HepG2 (cell line): Measurements from ENCODE around the gene SUCLA2. TPM values are rescaled to one million over a fixed set of nuclear protein-coding genes. Genes with fewer than 3 reads are reported as not detected.

Experiments
- ARNTL ChIP-seq: sonication (generic); formaldehyde crosslinking; IDR thresholded peaks from 2 replicates; pipeline ENCODE4 v1.4.0; 2020; ENCODE audit warnings: mild to moderate bottlenecking, missing genetic modification reagents
- FOXO4 ChIP-seq: sonication (generic); formaldehyde crosslinking; conservative IDR thresholded peaks from 2 replicates; pipeline ENCODE4 v1.8.1; 2023; ENCODE audit warnings: missing genetic modification reagents
- HDAC2 ChIP-seq: sonication (generic); formaldehyde crosslinking; IDR thresholded peaks from 2 replicates; pipeline ENCODE4 v1.4.0; 2020; ENCODE audit warnings: missing genetic modification reagents
- HHEX ChIP-seq: IDR thresholded peaks from 2 replicates; pipeline ENCODE4 v1.6.1; 2016; ENCODE audit warnings: control low read depth
- IKZF1 ChIP-seq: fragments of 450-650 bp; IDR thresholded peaks from 2 replicates; pipeline ENCODE4 v1.7.1; 2016
- NFKBIZ ChIP-seq: IDR thresholded peaks from 2 replicates; pipeline ENCODE4 v1.6.1; 2018; ENCODE audit warnings: missing genetic modification reagents, missing compliant biosample characterization
- SMC3 ChIP-seq: IDR thresholded peaks from 2 replicates; pipeline ENCODE4 v1.6.1; 2011; ENCODE audit warnings: low read length, improper control_type of control experiment
- SRF ChIP-seq: IDR thresholded peaks from 2 replicates; pipeline ENCODE4 v1.6.1; 2011; ENCODE audit warnings: mild to moderate bottlenecking, low read depth, low read length, moderate library complexity
- TMF1 ChIP-seq: sonication (generic); formaldehyde crosslinking; IDR thresholded peaks from 2 replicates; pipeline ENCODE4 v1.8.1; 2022; ENCODE audit warnings: low read depth, missing genetic modification reagents
- ZBTB2 ChIP-seq: sonication (generic); formaldehyde crosslinking; IDR thresholded peaks from 2 replicates; pipeline ENCODE4 v1.8.0; 2022; ENCODE audit warnings: low read depth, missing genetic modification reagents
- ZNF10 ChIP-seq: sonication (generic); formaldehyde crosslinking; IDR thresholded peaks from 2 replicates; pipeline ENCODE4 v1.4.0; 2020; ENCODE audit warnings: mild to moderate bottlenecking, low read depth, missing genetic modification reagents, borderline replicate concordance
- ZNF205 ChIP-seq: IDR thresholded peaks from 2 replicates; pipeline ENCODE4 v1.6.1; 2018; ENCODE audit warnings: missing biosample characterization, missing genetic modification reagents
- ZNF207 ChIP-seq: fragments of 450-650 bp; IDR thresholded peaks from 2 replicates; pipeline ENCODE4 v1.6.1; 2016; ENCODE audit warnings: antibody characterized with exemption, borderline replicate concordance
- ZNF333 ChIP-seq: sonication (generic); formaldehyde crosslinking; IDR thresholded peaks from 2 replicates; pipeline ENCODE4 v1.4.0; 2020; ENCODE audit warnings: mild to moderate bottlenecking, missing genetic modification reagents, borderline replicate concordance
- ZNF337 ChIP-seq: sonication (generic); formaldehyde crosslinking; IDR thresholded peaks from 2 replicates; pipeline ENCODE4 v1.5.1; 2020; ENCODE audit warnings: missing genetic modification reagents, low read depth, mild to moderate bottlenecking, borderline replicate concordance
- ZNF513 ChIP-seq: sonication (generic); formaldehyde crosslinking; conservative IDR thresholded peaks from 2 replicates; pipeline ENCODE4 v1.5.0; 2020; ENCODE audit warnings: missing genetic modification reagents
- polyA plus RNA-seq, 8 experiments: library from polyadenylated mRNA; depleted of rRNA in 3 of 8; stranded (reverse) in 7 of 8; unstranded in 1 of 8; fragments of >200 nt; fragmentation: Illumina TruSeq in 4 of 8; extraction: Trizol in 4 of 8; gene quantifications; 2 replicates each; pipeline versions ENCODE4 v1.2.1 to v1.2.3, GENCODE V29; 2011 to 2016; ENCODE audit warnings: low read depth in 4 of 8, missing spikeins in 1 of 8, mixed read lengths in 1 of 8; ENCODE audit not compliant: insufficient read depth in 1 of 8
- total RNA-seq, 5 experiments: library from RNA; depleted of rRNA; stranded (reverse); fragments of >200 nt; fragmentation: Illumina TruSeq; extraction: Trizol; gene quantifications; 2 replicates each; pipeline ENCODE4 v1.2.3, GENCODE V29; 2016; ENCODE audit warnings: low read depth in 1 of 5
- TF ChIP-seq, protein P1 (sequence below): sonication (generic); formaldehyde crosslinking; IDR thresholded peaks from 2 replicates; pipeline ENCODE4 v1.4.0; 2020; ENCODE audit warnings: missing genetic modification reagents
- TF ChIP-seq, protein P2 (sequence below): sonication (generic); formaldehyde crosslinking; IDR thresholded peaks from 2 replicates; pipeline ENCODE4 v1.5.0; 2020; ENCODE audit warnings: missing genetic modification reagents, mild to moderate bottlenecking, borderline replicate concordance
- TF ChIP-seq, protein P3 (sequence below): sonication (generic); formaldehyde crosslinking; IDR thresholded peaks from 2 replicates; pipeline ENCODE4 v1.8.0; 2022; ENCODE audit warnings: mild to moderate bottlenecking, missing genetic modification reagents, moderate library complexity
- TF ChIP-seq, protein P4 (sequence below): IDR thresholded peaks from 2 replicates; pipeline ENCODE4 v1.6.1; 2016; ENCODE audit warnings: control low read depth

The SUCLA2 gene
- total and polyA plus RNA-seq, 2 of the 13 experiments (the other 11 are each of a cell fraction or from before 2014, with no cell fraction given) = 28.4 to 77.1 TPM

DNA sequence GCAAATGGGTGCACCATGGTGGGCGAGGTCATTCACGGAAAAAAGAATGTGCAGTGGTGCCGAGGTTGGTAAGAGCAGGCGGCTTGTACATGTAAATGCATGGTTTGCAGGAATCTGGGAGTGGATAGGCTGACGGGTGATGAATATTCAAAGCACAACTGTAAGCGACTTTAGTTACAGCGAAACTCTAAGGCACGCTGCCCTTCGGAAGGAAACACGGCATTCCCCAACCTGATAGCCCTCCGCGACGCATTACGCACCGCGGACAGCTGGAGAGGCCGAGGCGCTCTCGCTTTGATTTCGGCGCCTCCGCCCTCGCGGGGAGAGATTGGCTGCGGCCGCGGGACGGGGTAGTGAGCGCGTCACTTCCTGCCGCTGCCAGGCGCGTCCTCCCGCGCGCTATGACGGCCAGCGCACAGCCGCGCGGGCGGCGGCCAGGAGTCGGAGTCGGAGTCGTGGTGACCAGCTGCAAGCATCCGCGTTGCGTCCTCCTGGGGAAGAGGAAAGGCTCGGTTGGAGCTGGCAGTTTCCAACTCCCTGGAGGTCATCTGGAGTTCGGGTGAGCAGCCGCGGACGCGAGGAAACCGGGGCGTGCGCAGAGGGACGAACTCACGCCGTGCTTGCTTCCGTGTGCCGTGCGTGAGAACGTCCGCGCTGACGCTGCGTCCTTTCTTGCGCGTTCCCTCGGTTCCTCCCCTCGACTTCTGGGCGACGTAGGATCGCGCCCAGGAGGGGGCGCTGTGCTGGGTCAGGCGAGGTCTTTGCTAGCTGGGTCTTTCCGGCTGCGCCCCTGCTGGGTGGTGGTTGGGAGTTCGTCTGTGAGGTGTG, 36.5 kb upstream of the SUCLA2 start, which contains the start of gene NUDT15 (continued):
- TF ChIP-seq, protein P1, sequence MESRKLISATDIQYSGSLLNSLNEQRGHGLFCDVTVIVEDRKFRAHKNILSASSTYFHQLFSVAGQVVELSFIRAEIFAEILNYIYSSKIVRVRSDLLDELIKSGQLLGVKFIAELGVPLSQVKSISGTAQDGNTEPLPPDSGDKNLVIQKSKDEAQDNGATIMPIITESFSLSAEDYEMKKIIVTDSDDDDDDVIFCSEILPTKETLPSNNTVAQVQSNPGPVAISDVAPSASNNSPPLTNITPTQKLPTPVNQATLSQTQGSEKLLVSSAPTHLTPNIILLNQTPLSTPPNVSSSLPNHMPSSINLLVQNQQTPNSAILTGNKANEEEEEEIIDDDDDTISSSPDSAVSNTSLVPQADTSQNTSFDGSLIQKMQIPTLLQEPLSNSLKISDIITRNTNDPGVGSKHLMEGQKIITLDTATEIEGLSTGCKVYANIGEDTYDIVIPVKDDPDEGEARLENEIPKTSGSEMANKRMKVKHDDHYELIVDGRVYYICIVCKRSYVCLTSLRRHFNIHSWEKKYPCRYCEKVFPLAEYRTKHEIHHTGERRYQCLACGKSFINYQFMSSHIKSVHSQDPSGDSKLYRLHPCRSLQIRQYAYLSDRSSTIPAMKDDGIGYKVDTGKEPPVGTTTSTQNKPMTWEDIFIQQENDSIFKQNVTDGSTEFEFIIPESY (CRISPR knock-in tag) = no peak; the same call in 1 of the 2 replicates
- TF ChIP-seq ZNF205 (CRISPR knock-in tag) (peak; percentile 90; the same call in 1 of the 2 replicates), SMC3 (peak; percentile 13; the same call in 1 of the 2 replicates), ZNF333 (0 out of 2 replicates have a peak, but pooled peaks have one; percentile 50), TMF1 (peak; percentile 96; the same call in 1 of the 2 replicates), ZNF10 (CRISPR knock-in tag) (no peak), ZNF207 (no peak), FOXO4 (CRISPR knock-in tag) (no peak), ARNTL (CRISPR knock-in tag) (peak; percentile 86), IKZF1 (no peak), ZNF513 (CRISPR knock-in tag) (no peak), NFKBIZ (peak; percentile 43; the same call in 1 of the 2 replicates), SRF (no peak), HHEX (CRISPR knock-in tag) (no peak), HDAC2 (CRISPR knock-in tag) (peak; percentile 86), ZBTB2 (CRISPR knock-in tag) (peak; percentile 60; the same call in 1 of the 2 replicates), ZNF337 (peak; percentile 81; the same call in 1 of the 2 replicates)
- TF ChIP-seq, protein P2, sequence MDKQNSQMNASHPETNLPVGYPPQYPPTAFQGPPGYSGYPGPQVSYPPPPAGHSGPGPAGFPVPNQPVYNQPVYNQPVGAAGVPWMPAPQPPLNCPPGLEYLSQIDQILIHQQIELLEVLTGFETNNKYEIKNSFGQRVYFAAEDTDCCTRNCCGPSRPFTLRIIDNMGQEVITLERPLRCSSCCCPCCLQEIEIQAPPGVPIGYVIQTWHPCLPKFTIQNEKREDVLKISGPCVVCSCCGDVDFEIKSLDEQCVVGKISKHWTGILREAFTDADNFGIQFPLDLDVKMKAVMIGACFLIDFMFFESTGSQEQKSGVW (CRISPR knock-in tag) = no peak
- TF ChIP-seq, protein P3, sequence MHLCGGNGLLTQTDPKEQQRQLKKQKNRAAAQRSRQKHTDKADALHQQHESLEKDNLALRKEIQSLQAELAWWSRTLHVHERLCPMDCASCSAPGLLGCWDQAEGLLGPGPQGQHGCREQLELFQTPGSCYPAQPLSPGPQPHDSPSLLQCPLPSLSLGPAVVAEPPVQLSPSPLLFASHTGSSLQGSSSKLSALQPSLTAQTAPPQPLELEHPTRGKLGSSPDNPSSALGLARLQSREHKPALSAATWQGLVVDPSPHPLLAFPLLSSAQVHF (CRISPR knock-in tag) = peak; percentile 94; the same call in 1 of the 2 replicates
- TF ChIP-seq, protein P4, sequence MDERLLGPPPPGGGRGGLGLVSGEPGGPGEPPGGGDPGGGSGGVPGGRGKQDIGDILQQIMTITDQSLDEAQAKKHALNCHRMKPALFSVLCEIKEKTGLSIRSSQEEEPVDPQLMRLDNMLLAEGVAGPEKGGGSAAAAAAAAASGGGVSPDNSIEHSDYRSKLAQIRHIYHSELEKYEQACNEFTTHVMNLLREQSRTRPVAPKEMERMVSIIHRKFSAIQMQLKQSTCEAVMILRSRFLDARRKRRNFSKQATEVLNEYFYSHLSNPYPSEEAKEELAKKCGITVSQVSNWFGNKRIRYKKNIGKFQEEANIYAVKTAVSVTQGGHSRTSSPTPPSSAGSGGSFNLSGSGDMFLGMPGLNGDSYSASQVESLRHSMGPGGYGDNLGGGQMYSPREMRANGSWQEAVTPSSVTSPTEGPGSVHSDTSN (CRISPR knock-in tag) = no peak
